Testis (tissue), 3 donors: ENCODE results near the gene CRHR2. TPM values are rescaled to one million over a fixed set of nuclear protein-coding genes. Genes with fewer than 3 reads are reported as not detected.

ENCODE experiments used
- DNase-seq: peaks from one replicate; pipeline ENCODE4 v3.0.0-alpha.2; 2019
- H3K27ac ChIP-seq, 2 donors: fragments of 200-600 bp; sonication (generic); one replicate each; pipeline ENCODE4 v1.5.1; 2019
- H3K27me3 ChIP-seq: fragments of 200-600 bp; sonication (generic); one replicate; pipeline ENCODE4 v1.5.1; 2019
- H3K36me3 ChIP-seq: fragments of 200-600 bp; sonication (generic); one replicate; pipeline ENCODE4 v1.5.1; 2017; ENCODE audit warnings: low read depth; ENCODE audit errors: missing control alignments
- H3K4me1 ChIP-seq: fragments of 200-600 bp; sonication (generic); one replicate; pipeline ENCODE4 v1.5.1; 2019
- H3K4me3 ChIP-seq, 2 donors: fragments of 200-600 bp; sonication (generic); one replicate each; pipeline ENCODE4 v1.5.1; 2017 to 2019
- H3K9me3 ChIP-seq: fragments of 200-600 bp; sonication (generic); one replicate; pipeline ENCODE4 v1.5.1; 2017
- CTCF ChIP-seq, 3 experiments: fragments of 450-650 bp in 2 of 3; fragments of 200-600 bp in 1 of 3; sonication (generic) in 1 of 3; IDR thresholded peaks; one replicate each; pipeline ENCODE4 v1.5.1; 2016 to 2019; ENCODE audit warnings: antibody characterized with exemption in 3 of 3, mild to moderate bottlenecking in 2 of 3, moderate library complexity in 1 of 3
- POLR2A ChIP-seq: fragments of 450-650 bp; IDR thresholded peaks from one replicate; pipeline ENCODE4 v1.6.1; 2017; ENCODE audit warnings: antibody characterized with exemption, mild to moderate bottlenecking, moderate library complexity
- WGBS, 2 donors: methylation state at CpG; one replicate each; pipeline ENCODE4 v1.1.5; 2018; 5-methylcytosine and 5-hydroxymethylcytosine counted together
- intact Hi-C: fragments of 100-400 bp; cut with DNase I; formaldehyde crosslinking; loops from one replicate; pipeline ENCODE4 v1.15.1; 2023; ENCODE audit warnings: low total_unique reads
- polyA plus RNA-seq: library from polyadenylated mRNA; stranded (reverse); fragments of 350-450 nt; fragmentation: Illumina TruSeq; extraction: RNeasy Lipid Tissue Mini Kit (QIAGEN cat#74804); gene quantifications from one replicate; pipeline ENCODE4 v1.2.3, GENCODE V29; 2014; ENCODE audit warnings: low read depth, low replicate concordance; ENCODE audit not compliant: insufficient read depth
- total RNA-seq, 2 donors: library from RNA; depleted of rRNA; stranded (reverse); fragments of >200 nt; gene quantifications; one replicate each; pipeline ENCODE4 v1.2.3, GENCODE V29; 2016

Gene CRHR2
- total and polyA plus RNA-seq, 3 donors from 2014 or later = 0.50 to 1.3 (median 1.2) TPM

GRCh38 chr7:30674420-30674819 is 7.8 kb downstream of the CRHR2 start:
- no peaks in the 10 kb centered on the region for H3K36me3 ChIP-seq
- no peak overlapping the region for H3K27ac ChIP-seq
- WGBS, 2 donors = 32 to 67% methylated on average over 1 of the region's 1 CpG
- H3K27me3 ChIP-seq = no peaks in the 10 kb centered on the region
- H3K4me3 ChIP-seq = no peak overlapping the region
- TF ChIP-seq CTCF (IDR thresholded peaks at IDR 0.05) = no peak
- TF ChIP-seq POLR2A = no peak
- H3K4me1 ChIP-seq = no peaks in the 10 kb centered on the region
- no peaks in the 10 kb centered on the region for H3K9me3 ChIP-seq
- no peak for DNase-seq
- intact Hi-C loops = no loop called here

- H3K27me3 ChIP-seq = no peaks in the 10 kb centered on the region
- peak; percentile 76 for DNase-seq
- TF ChIP-seq POLR2A = no peak
- no peak for TF ChIP-seq CTCF (IDR thresholded peaks at IDR 0.05)
- H3K4me3 ChIP-seq = no peak overlapping the region
- H3K36me3 ChIP-seq = no peaks in the 10 kb centered on the region
- H3K4me1 ChIP-seq = no peaks in the 10 kb centered on the region
- no peak overlapping the region for H3K27ac ChIP-seq
- H3K9me3 ChIP-seq = no peaks in the 10 kb centered on the region
- intact Hi-C loops = no loop called here
- 10 to 13% methylated on average over 5 to 6 of the region's 6 CpGs for WGBS, 2 donors
Observed at GRCh38 chr7:30671793-30672465, 10.3 kb downstream of the CRHR2 start.

GRCh38 chr7:30668102-30668501 is 14.2 kb downstream of the CRHR2 start:
- WGBS, 2 donors = 67 to 74% methylated on average over 4 of the region's 4 CpGs
- Histone ChIP-seq H3K36me3 (no peaks in the 10 kb centered on the region), H3K27ac (no peak overlapping the region)

GRCh38 chr7:30667172-30667571 is 15.1 kb downstream of the CRHR2 start:
- no peak for DNase-seq
- 78 to 84% methylated on average over 3 of the region's 3 CpGs for WGBS, 2 donors
- intact Hi-C loops = no loop called here

More at GRCh38 chr7:30668102-30668501, 14.2 kb downstream of the CRHR2 start:
- Histone ChIP-seq H3K4me3 (no peak overlapping the region), H3K4me1 (no peaks in the 10 kb centered on the region), H3K9me3 (no peaks in the 10 kb centered on the region), H3K27me3 (no peaks in the 10 kb centered on the region)
- TF ChIP-seq CTCF (IDR thresholded peaks at IDR 0.05) = no peak
- TF ChIP-seq POLR2A = no peak
- DNase-seq = no peak
- intact Hi-C loops = no loop called here

More at GRCh38 chr7:30667172-30667571, 15.1 kb downstream of the CRHR2 start:
- Histone ChIP-seq H3K36me3 (no peaks in the 10 kb centered on the region), H3K27me3 (no peaks in the 10 kb centered on the region), H3K4me1 (no peaks in the 10 kb centered on the region), H3K9me3 (no peaks in the 10 kb centered on the region), H3K27ac (no peak overlapping the region), H3K4me3 (no peak overlapping the region)
- TF ChIP-seq POLR2A = no peak
- TF ChIP-seq CTCF (IDR thresholded peaks at IDR 0.05) = no peak
